Uterus (tissue), 4 donors: ENCODE measurements around the gene CRYBA2. TPM values are rescaled to one million over a fixed set of nuclear protein-coding genes. Genes with fewer than 3 reads are reported as not detected.

Experiments
- DNase-seq, 2 donors: peaks; one replicate each; pipeline ENCODE4 v3.0.0-alpha.2; 2019 to 2020
- H3K27ac ChIP-seq, 2 donors: fragments of 200-600 bp; sonication (generic); 1 replicate in 1 of 2; 2 replicates in 1 of 2; pipeline ENCODE4 v1.5.1; 2016 to 2018
- H3K27me3 ChIP-seq, 2 donors: fragments of 200-600 bp; sonication (generic); one replicate each; pipeline ENCODE4 v1.5.1; 2018 to 2019; ENCODE audit warnings: control low read depth in 1 of 2
- H3K36me3 ChIP-seq, 2 donors: fragments of 200-600 bp; sonication (generic); one replicate each; pipeline ENCODE4 v1.5.1; 2019; ENCODE audit warnings: control low read depth in 1 of 2
- H3K4me1 ChIP-seq, 2 donors: fragments of 200-600 bp; sonication (generic); one replicate each; pipeline ENCODE4 v1.5.1; 2018 to 2019; ENCODE audit warnings: control low read depth in 1 of 2
- H3K4me3 ChIP-seq, 2 donors: fragments of 200-600 bp; sonication (generic); 1 replicate in 1 of 2; 2 replicates in 1 of 2; pipeline ENCODE4 v1.5.1; 2018 to 2019; ENCODE audit warnings: mild to moderate bottlenecking in 1 of 2
- H3K9me3 ChIP-seq, 2 donors: fragments of 200-600 bp; sonication (generic); one replicate each; pipeline ENCODE4 v1.5.1; 2019; ENCODE audit warnings: control low read depth in 1 of 2
- CTCF ChIP-seq, 4 experiments: fragments of 200-600 bp in 2 of 4; fragments of 450-650 bp in 2 of 4; sonication (generic) in 2 of 4; IDR thresholded peaks; one replicate each; pipeline ENCODE4 v1.5.1; 2016 to 2019; ENCODE audit warnings: antibody characterized with exemption in 4 of 4, mild to moderate bottlenecking in 2 of 4, moderate library complexity in 1 of 4
- POLR2A ChIP-seq, 2 donors: fragments of 450-650 bp; IDR thresholded peaks; one replicate each; pipeline ENCODE4 v1.6.1; 2016; ENCODE audit warnings: antibody characterized with exemption in 2 of 2, mild to moderate bottlenecking in 1 of 2, moderate library complexity in 1 of 2
- intact Hi-C: fragments of 100-400 bp; cut with DNase I; formaldehyde crosslinking; loops from one replicate; pipeline ENCODE4 v1.15.1; 2023; ENCODE audit warnings: low total_unique reads
- total RNA-seq, 4 donors: library from RNA; depleted of rRNA in 3 of 4; stranded (reverse); fragments of >200 nt in 3 of 4; gene quantifications; one replicate each; pipeline versions ENCODE4 v1.1.0 to v1.2.4, GENCODE V29; 2014 to 2023
- donor health status: DM: yes; HTN: yes; CAD: no.

The CRYBA2 gene
- total RNA-seq, 4 donors from 2014 or later: not detected

GRCh38 chr2:219028141-219028540 is 34.9 kb upstream of the CRYBA2 start:
- Histone ChIP-seq H3K9me3 (no peaks in the 10 kb centered on the region), H3K4me1 (no peaks in the 10 kb centered on the region), H3K27me3 (no peaks in the 10 kb centered on the region), H3K36me3 (no peaks in the 10 kb centered on the region), H3K4me3 (no peak overlapping the region), H3K27ac (no peak overlapping the region)
- TF ChIP-seq POLR2A (IDR thresholded peaks at IDR 0.05) (no peak), CTCF (IDR thresholded peaks at IDR 0.05) (no peak)
- intact Hi-C loops: no loop called here
- no peak for DNase-seq

GRCh38 chr2:219027511-219028055 is 34.4 kb upstream of the CRYBA2 start:
- Histone ChIP-seq H3K27me3 (no peaks in the 10 kb centered on the region), H3K27ac (no peak overlapping the region), H3K4me1 (no peaks in the 10 kb centered on the region), H3K4me3 (no peak overlapping the region), H3K36me3 (no peaks in the 10 kb centered on the region), H3K9me3 (no peaks in the 10 kb centered on the region)
- intact Hi-C loops: no loop called here
- TF ChIP-seq CTCF (IDR thresholded peaks at IDR 0.05) (no peak), POLR2A (IDR thresholded peaks at IDR 0.05) (no peak)
- no peak for DNase-seq

GRCh38 chr2:219026946-219027345 is 33.7 kb upstream of the CRYBA2 start:
- H3K4me1 ChIP-seq: no peaks in the 10 kb centered on the region
- H3K4me3 ChIP-seq: no peak overlapping the region
- H3K27ac ChIP-seq: no peak overlapping the region
- no peaks in the 10 kb centered on the region for H3K9me3 ChIP-seq
- H3K36me3 ChIP-seq: no peaks in the 10 kb centered on the region
- intact Hi-C loops: no loop called here
- H3K27me3 ChIP-seq: no peaks in the 10 kb centered on the region
- TF ChIP-seq CTCF (IDR thresholded peaks at IDR 0.05) (no peak), POLR2A (IDR thresholded peaks at IDR 0.05) (no peak)
- no peak for DNase-seq

GRCh38 chr2:219025637-219026585 is 32.7 kb upstream of the CRYBA2 start:
- Histone ChIP-seq H3K27me3 (no peaks in the 10 kb centered on the region), H3K36me3 (no peaks in the 10 kb centered on the region), H3K4me1 (no peaks in the 10 kb centered on the region), H3K9me3 (no peaks in the 10 kb centered on the region), H3K27ac (no peak overlapping the region), H3K4me3 (no peak overlapping the region)
- TF ChIP-seq POLR2A (IDR thresholded peaks at IDR 0.05): no peak
- intact Hi-C loops: no loop called here
- no peak for DNase-seq

GRCh38 chr2:219024059-219024458 is 30.8 kb upstream of the CRYBA2 start:
- Histone ChIP-seq H3K4me1 (no peaks in the 10 kb centered on the region), H3K4me3 (no peak overlapping the region), H3K27me3 (no peaks in the 10 kb centered on the region), H3K9me3 (no peaks in the 10 kb centered on the region), H3K36me3 (no peaks in the 10 kb centered on the region), H3K27ac (no peak overlapping the region)
- DNase-seq: no peak
- TF ChIP-seq CTCF (IDR thresholded peaks at IDR 0.05): no peak
- no peak for TF ChIP-seq POLR2A (IDR thresholded peaks at IDR 0.05)
- intact Hi-C loops: no loop called here
